GM12801 (cell line): ENCODE results near the gene WDR31.

Experiments used
- CTCF ChIP-seq: IDR thresholded peaks from one replicate; pipeline ENCODE4 v1.5.1; 2011; ENCODE audit warnings: control low read depth; ENCODE audit not compliant: insufficient read length; ENCODE audit errors: extremely low read depth

WDR31 gene

DNA sequence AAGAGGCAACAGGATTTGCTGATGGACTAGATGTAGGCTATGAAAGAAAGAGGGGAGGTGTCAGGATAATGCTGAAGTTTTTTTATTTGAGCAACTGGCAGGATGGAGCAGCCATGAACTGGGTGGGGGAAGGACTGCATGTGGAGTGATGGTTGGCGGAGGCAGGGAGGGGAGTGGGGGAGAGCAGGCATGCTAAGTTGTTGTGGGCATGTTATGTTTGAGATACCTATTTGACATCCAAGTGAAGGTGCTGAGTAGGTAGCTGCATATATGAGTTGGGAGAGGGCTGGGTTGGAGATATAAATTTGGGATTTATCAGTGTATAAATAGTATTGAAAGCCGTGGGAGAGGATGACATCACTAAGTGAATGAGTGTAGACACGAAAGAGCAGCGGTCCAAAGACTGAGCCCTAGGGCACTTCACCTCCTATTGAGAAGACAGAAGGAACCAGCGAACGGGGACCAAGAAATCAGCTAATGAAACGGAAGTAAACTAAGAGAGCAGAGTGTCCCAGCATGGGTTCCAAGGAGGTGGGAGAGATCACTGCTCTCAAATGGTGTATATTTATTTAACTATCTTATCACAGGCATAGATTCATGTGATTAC, 16.7 kb upstream of the WDR31 start:
- TF ChIP-seq CTCF: no peak

DNA sequence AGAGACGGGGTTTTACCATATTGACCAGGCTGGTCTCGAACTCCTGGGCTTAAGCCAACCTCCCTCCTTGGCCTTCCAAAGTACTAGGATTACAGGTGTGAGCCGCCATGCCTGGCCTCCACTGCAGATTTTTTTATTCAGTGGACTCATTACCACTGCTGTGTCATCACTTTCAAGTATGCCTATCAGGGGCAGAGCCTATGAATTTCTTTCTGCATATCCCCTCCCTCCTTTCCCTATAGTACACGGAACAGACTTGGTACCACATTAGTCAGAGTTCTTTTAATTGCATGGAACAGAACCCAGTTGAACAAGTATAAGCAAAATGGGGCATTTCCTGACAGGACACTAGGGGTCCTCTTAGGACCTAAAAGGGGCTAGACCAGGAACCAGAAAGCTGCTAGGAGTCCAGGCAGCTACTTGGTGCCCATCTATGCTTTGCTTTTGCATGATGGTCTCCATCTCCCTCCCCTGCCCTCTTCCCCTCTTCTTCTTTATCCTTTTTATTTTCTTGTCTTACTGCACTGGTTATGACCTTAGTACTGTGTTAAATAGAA, 15.0 kb upstream of the WDR31 start:
- no peak for TF ChIP-seq CTCF

DNA sequence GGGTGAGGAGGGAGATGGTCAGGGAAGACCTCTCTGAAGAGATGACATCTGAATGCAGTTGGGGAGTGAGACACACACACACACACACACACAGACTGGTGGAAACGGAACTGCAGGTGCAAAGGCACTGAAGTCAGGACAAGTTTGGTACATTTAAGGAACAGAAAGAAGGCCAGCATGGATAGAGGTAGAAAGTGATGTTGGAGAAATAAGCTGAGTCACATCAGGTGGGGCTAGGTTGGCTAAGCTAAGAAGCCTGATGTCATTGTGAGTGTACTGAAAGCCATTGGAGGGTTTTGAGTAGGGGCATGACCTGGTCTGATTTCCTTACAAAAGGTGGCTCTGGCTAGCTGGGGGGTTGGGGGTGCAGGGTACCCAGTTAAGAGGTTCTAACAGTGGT, 12.3 kb upstream of the WDR31 start:
- no peak for TF ChIP-seq CTCF

DNA sequence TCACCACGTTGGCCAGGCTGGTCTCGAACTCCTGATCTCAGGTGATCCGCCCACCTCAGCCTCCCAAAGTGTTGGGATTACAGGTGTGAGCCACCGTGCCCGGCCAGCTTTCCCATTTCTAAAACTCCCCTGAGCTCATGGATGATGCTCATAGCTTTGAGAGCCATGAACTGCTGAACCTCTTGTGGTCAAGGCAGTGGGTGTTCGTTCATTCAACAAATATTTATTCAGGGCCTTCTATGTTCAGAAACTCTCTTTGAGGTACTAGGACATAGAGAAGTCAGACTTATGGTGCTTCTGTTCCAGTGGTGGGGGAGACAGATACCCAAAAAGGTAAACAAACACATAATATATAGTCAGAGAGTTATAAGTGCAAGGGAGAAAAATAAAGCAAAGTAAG, 11.9 kb upstream of the WDR31 start:
- TF ChIP-seq CTCF: no peak

GRCh38 chr9:113350937-113351336, 10.9 kb upstream of the WDR31 start:
- TF ChIP-seq CTCF: no peak

DNA sequence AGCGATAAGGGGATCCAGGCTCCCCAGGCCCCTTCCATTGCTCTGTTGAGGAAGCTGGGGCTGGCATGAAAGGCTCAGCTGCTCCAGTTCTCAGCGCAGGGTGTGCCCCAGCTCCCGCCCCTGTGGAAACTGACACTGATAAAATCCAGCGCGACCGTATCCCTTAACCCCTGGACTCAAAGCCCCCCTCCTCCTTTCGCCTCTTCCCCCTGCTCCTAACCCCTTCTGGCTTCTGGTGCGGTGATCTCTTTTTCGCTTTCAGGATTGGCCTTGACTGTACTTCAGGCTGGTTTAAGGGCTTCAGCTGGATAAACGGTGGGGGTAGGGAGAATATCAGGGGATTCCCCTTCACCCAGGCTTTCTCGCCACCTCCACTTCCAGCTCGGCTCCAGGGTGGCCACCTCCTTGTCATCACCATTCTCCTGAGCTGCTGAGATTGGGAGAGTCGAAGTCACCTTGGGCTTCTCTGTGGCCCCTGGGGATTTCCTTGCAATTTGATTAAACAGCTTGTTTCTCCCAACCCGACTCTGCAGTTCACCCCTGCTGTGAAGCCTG, 10.1 kb upstream of the WDR31 start:
- no peak for TF ChIP-seq CTCF

GRCh38 chr9:113349445-113350094, 9.5 kb upstream of the WDR31 start, which contains the start of gene BSPRY:
BSPRY (plus strand) TSS chr9:113349541; CDS start chr9:113349580, 39 bp downstream.
- TF ChIP-seq CTCF: no peak
